Stomach smooth muscle (tissue), 2 donors: Measurements from ENCODE around the gene SGPP1.
"Not testable (repeated sequence)": the region's sequence is repeated elsewhere in the genome, so short reads cannot be mapped to it uniquely, and the experiment has no call there.

Source experiments
- H3K27ac ChIP-seq: one replicate; pipeline ENCODE4 v1.7.0; 2013; ENCODE audit warnings: mild to moderate bottlenecking, low read length, inconsistent platforms
- H3K27me3 ChIP-seq, 2 donors: one replicate each; pipeline ENCODE4 v1.7.0; 2013; ENCODE audit warnings: low read length in 2 of 2; ENCODE audit not compliant: insufficient read depth in 2 of 2, control insufficient read depth in 1 of 2
- H3K36me3 ChIP-seq, 2 donors: one replicate each; pipeline ENCODE4 v1.7.0; 2013; ENCODE audit warnings: low read length in 2 of 2; ENCODE audit not compliant: control insufficient read depth in 2 of 2, insufficient read depth in 2 of 2
- H3K4me1 ChIP-seq: one replicate; pipeline ENCODE4 v1.7.0; 2013; ENCODE audit warnings: low read length; ENCODE audit not compliant: control insufficient read depth, insufficient read depth
- H3K4me3 ChIP-seq, 2 donors: one replicate each; pipeline ENCODE4 v1.7.0; 2013; ENCODE audit warnings: low read length in 2 of 2
- H3K9ac ChIP-seq, 2 donors: one replicate each; pipeline ENCODE4 v1.7.0; 2013; ENCODE audit warnings: low read length in 2 of 2, mild to moderate bottlenecking in 1 of 2
- H3K9me3 ChIP-seq, 2 donors: one replicate each; pipeline ENCODE4 v1.7.0; 2013; ENCODE audit warnings: low read length in 2 of 2; ENCODE audit not compliant: control insufficient read depth in 2 of 2
- donor health status: healthy.
- donor health status: Pancreatic carcinoma.

The SGPP1 gene

GRCh38 chr14:63654346-63654745, 73.5 kb downstream of the SGPP1 start:
- H3K36me3 ChIP-seq, result no peaks in the 10 kb centered on the region
- no peaks in the 10 kb centered on the region for H3K27me3 ChIP-seq
- no peak overlapping the region for H3K4me3 ChIP-seq
- no peaks in the 10 kb centered on the region for H3K4me1 ChIP-seq
- no peak overlapping the region for H3K9ac ChIP-seq
- no peak overlapping the region for H3K27ac ChIP-seq
- no peaks in the 10 kb centered on the region for H3K9me3 ChIP-seq

- no peak overlapping the region for H3K4me3 ChIP-seq
- H3K36me3 ChIP-seq, result no peaks in the 10 kb centered on the region
- H3K27me3 ChIP-seq, result no peaks in the 10 kb centered on the region
- no peaks in the 10 kb centered on the region for H3K4me1 ChIP-seq
- H3K9ac ChIP-seq, result no peak overlapping the region
- H3K9me3 ChIP-seq, result no peaks in the 10 kb centered on the region
- H3K27ac ChIP-seq, result no peak overlapping the region
Observed at GRCh38 chr14:63652406-63652805, 75.5 kb downstream of the SGPP1 start.

- no peaks in the 10 kb centered on the region for H3K27me3 ChIP-seq
- no peak overlapping the region for H3K9ac ChIP-seq
- no peak overlapping the region for H3K27ac ChIP-seq
- no peaks in the 10 kb centered on the region for H3K36me3 ChIP-seq
- H3K9me3 ChIP-seq, result no peaks in the 10 kb centered on the region
- H3K4me3 ChIP-seq, result no peak overlapping the region
- H3K4me1 ChIP-seq, result no peaks in the 10 kb centered on the region
Observed at GRCh38 chr14:63650256-63650952, 77.5 kb downstream of the SGPP1 start.

- Histone ChIP-seq H3K9me3 (no peaks in the 10 kb centered on the region), H3K4me1 (no peaks in the 10 kb centered on the region), H3K36me3 (no peaks in the 10 kb centered on the region), H3K9ac (no peak overlapping the region), H3K27me3 (no peaks in the 10 kb centered on the region), H3K4me3 (no peak overlapping the region), H3K27ac (no peak overlapping the region)
Observed at GRCh38 chr14:63647696-63648410, 80.0 kb downstream of the SGPP1 start.

GRCh38 chr14:63644741-63645140, 83.1 kb downstream of the SGPP1 start:
- H3K36me3 ChIP-seq, result no peaks in the 10 kb centered on the region
- no peak overlapping the region for H3K27ac ChIP-seq
- H3K9ac ChIP-seq, result no peak overlapping the region
- H3K4me1 ChIP-seq, result no peaks in the 10 kb centered on the region
- no peaks in the 10 kb centered on the region for H3K27me3 ChIP-seq
- no peaks in the 10 kb centered on the region for H3K9me3 ChIP-seq
- H3K4me3 ChIP-seq, result no peak overlapping the region

- Histone ChIP-seq H3K27ac (peak overlapping the region; percentile 96), H3K9ac (peak overlapping the region in 1 of 2 donors; percentile 89), H3K4me3 (peak overlapping the region; percentile 89 to 93), H3K4me1 (no peaks in the 10 kb centered on the region), H3K36me3 (no peaks in the 10 kb centered on the region), H3K27me3 (no peaks in the 10 kb centered on the region), H3K9me3 (no peaks in the 10 kb centered on the region)
Observed at GRCh38 chr14:63642656-63643382, 85.0 kb downstream of the SGPP1 start.

GRCh38 chr14:63642229-63642611, 85.6 kb downstream of the SGPP1 start:
- no peaks in the 10 kb centered on the region for H3K36me3 ChIP-seq
- peak overlapping the region; percentile 96 for H3K27ac ChIP-seq
- peak overlapping the region; percentile 89 to 97 for H3K9ac ChIP-seq
- no peaks in the 10 kb centered on the region for H3K4me1 ChIP-seq
- H3K4me3 ChIP-seq, result peak overlapping the region; percentile 89 to 93
- H3K27me3 ChIP-seq, result no peaks in the 10 kb centered on the region
- no peaks in the 10 kb centered on the region for H3K9me3 ChIP-seq

GRCh38 chr14:63641473-63642228, 86.2 kb downstream of the SGPP1 start, which contains the start of gene WDR89:
TSS of gene WDR89 (minus strand) at chr14:63641871. CDS start at chr14:63599942, 41,929 bp downstream.
- peak within 1 kb of the TSS; percentile 89 to 97 for H3K9ac ChIP-seq
- peak within 1 kb of the TSS; percentile 96 for H3K27ac ChIP-seq
- H3K27me3 ChIP-seq, result no peaks in the 10 kb centered on the region
- H3K4me3 ChIP-seq, result peak within 1 kb of the TSS; percentile 93 to 99
- no peaks in the 10 kb centered on the region for H3K36me3 ChIP-seq
- H3K9me3 ChIP-seq, result no peaks in the 10 kb centered on the region
- no peaks in the 10 kb centered on the region for H3K4me1 ChIP-seq

GRCh38 chr14:63638493-63638892, 89.4 kb downstream of the SGPP1 start:
- H3K27me3 ChIP-seq, result no peaks in the 10 kb centered on the region
- no peak overlapping the region for H3K27ac ChIP-seq
- H3K4me1 ChIP-seq, result no peaks in the 10 kb centered on the region
- H3K9me3 ChIP-seq, result no peaks in the 10 kb centered on the region
- no peak overlapping the region for H3K4me3 ChIP-seq
- H3K36me3 ChIP-seq, result no peaks in the 10 kb centered on the region
- no peak overlapping the region for H3K9ac ChIP-seq

- H3K9ac ChIP-seq, H3K4me1 ChIP-seq, H3K4me3 ChIP-seq, H3K27me3 ChIP-seq, H3K36me3 ChIP-seq, H3K9me3 ChIP-seq, H3K27ac ChIP-seq: not testable (repeated sequence)
Observed at GRCh38 chr14:63636094-63636635, 91.7 kb downstream of the SGPP1 start.
